ENCODE results near the gene DPEP1.
"Not testable (repeated sequence)": the region's sequence is repeated elsewhere in the genome, so short reads cannot be mapped to it uniquely, and the experiment has no call there.

Gene DPEP1

DNA sequence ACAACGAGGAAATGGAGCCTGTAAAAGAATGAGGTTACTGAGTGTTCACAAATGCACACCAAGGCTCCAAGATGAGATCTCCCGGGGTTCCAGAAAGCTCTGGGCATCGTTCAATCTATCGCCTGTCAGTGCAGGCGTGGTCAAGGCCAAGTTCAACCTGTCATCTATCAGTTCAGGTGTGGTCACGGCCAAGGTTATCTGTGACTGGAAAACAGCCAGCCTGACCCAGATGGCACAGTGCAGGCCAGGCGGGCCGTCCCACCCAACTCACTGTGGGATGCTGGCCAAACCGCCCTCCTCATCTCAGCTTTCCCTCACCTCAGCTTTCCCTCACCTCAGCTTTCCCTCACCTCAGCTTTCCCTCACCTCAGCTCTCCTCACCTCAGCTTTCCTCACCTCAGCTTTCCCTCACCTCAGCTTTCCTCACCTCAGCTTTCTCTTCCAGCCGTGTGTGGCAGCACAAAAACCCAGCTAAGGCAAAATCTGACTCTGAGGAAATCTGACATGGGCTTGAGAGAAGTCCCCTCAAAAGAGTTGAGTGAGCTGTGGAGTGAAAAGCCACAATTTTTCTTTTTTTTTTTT lies 41.7 kb downstream of the DPEP1 start:
- DNase-seq: no peak

DNA sequence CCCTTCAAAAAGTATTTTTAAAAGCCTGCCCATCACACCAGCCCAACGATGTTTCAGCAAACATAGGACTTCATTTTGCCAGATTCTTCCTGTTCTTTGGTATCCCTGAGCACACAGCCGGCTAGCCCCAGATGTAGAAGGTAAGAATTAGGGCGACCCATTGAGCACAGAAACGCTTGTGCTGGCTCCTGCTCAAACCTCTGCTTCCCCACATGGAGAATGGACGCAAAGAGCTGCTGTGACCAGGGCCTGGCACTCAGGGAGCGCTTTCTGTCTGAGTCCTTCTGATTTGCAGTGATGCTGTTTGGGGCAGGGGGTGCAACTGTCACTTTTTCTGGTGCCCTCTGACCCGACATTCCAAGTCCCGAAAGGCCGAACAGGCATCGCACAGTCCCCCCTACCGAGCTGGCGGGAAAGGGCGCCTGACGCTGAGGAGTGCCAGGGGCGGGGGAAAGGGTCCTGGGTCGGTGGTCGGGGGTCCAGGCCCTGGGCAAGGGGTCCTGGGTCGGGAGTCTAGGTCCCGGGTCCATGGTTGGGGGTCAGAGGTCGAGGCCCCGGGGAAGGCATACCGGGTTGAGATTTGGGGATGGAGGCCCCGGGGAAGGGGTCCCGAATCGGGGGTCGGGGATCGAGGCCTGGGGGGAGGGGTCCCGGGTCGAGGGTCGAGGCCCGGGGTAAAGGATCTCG lies 43.1 kb downstream of the DPEP1 start:
- DNase-seq: no peak

DNA sequence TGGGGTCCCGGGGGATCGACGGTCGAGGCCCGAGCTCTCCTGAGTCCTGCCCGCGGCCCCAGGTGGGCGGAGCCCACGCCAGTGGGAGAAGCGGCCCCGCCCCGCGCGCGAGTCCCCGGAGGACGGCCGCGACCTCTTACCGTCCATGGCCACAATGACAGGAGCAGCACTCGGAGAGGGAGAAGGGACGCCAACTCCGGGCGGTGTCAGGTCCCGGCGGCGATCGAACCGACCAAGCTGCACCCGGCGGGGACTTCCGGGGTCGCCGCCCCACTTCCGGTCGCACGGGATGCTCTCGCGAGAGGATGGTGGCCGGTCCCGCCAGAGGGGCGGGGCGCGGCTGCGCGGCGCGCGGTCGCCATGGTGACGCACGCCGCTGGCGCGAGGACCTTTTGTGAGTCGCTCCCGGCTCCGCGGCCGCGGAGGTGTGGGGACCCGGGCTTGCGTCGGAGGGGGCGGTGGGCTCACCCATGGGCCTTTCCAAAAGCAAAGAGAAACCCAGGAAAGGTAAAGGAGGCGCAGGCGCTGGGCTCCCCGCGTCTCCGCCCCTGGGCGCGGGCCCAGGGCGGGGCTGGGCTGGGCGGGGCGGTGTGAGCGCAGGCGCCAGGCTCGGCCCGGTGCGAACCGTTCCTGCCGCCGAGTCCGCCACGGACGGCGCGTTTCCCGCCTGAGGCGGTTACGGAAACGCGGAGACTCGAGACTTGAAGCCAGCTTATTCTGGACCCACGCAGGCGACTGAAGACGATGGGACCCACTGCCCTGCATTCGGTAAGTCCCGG lies 44.2 kb downstream of the DPEP1 start, which contains the start of the genes CHMP1A and SPATA33:
TSS of gene CHMP1A (minus strand) at position 267 of the 779 bp plus-strand sequence. CDS start at position 147, 120 bp downstream.
TSS of gene SPATA33 (plus strand) at position 395 of the 779 bp plus-strand sequence. CDS start at position 471, 76 bp downstream.
- DNase-seq: peak; percentile 94

DNA sequence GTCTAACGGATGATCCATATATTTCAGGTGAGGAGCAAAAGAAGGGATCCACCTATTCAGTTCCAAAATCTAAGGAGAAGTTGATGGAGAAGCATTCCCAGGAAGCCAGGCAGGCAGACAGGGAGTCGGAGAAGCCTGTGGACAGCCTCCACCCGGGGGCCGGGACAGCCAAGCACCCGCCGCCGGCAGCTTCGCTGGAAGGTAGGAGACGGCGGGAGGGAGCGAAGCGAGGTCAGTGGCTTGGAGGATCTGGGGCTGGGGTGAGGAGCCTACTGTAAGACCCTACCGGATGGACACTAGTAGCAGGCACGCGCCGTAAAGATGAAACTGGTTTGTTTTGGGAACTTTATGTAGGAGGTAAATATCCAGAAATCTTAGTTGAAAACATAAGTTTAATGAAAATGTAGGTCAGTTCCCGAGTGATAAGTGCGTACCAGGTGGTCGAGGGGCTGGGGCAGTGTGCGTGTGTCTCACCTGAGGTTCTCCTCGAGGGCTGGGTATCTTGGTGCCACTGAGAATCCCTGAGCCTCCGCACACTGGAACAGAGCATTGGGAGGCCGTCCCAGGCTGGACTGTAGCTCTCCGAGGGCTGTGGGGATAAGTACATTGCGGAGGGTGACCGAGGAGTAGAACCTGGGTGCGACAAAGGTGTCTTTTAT lies 44.9 kb downstream of the DPEP1 start:
- DNase-seq: peak; percentile 60

DNA sequence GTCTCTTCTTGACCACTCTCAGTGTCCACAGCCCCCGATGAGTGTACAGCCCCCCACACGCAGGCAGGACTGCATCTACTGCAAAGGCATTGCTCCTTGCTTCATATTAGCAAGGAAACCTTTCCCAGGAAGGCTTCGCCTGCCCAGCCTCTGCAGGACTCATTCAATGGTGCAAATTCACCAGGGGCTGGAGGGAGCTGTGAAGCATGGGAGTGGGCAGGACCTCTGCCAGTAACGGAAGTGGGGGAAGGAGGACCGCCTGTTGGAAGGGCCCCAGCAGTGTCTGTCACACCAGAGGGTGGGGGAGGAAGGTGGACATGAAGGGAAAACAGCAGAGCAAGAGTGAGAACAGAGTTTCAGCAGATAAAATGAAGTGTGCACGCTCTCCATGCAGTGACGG lies 46.7 kb downstream of the DPEP1 start:
- no peak for DNase-seq

DNA sequence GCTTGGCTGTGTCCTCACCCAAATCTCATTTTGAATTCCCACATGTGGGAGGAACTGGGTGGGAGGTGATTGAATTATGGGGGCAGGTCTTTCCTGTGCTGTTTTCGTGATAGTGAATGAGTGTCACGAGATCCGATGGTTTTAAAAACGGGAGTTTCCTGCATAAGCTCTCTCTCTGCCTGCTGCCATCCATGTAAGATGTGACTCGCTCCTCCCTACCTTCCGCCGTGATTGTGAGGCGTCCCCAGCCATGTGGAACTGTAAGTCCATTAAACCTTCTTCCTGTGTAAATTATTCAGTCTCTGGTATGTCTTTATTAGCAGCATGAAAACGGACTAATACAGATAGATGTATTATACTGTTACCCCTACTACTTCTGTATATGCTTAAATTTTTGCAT lies 47.8 kb downstream of the DPEP1 start:
- no peak for DNase-seq

DNA sequence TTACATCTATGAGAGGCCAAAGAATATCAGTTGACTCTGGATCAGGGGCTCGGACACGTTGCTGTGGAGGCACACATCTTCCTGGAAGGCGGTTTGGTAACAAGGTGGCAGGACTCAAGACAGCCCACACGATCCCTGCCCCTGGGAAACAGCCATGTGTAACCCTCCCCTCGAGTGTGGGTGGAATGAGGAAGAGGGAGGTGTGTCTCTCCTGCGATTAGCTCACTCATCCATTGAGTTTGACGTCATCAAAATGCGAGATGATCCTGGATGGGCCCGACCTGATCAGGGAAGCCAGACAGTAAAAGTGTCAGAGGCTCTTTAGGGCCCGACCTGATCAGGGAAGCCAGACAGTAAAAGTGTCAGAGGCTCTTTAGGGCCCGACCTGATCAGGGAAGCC lies 50.8 kb downstream of the DPEP1 start:
- not testable (repeated sequence) for DNase-seq

DNA sequence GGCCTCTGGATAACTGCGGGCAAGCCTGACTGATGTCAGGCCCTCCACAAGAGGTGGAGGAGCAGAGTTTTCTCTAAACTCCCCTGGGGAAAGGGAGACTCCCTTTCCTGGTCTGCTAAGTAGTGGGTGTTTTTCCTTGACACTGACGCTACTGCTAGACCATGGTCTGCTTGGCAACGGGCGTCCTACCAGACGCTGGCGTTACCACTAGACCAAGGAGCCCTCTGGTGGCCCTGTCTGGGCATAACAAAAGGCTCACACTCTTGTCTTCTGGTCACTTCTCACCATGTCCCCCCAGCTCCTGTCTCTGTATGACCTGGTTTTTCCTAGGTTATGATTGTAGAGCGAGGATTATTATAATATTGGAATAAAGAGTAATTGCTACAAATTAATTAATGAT lies 53.6 kb downstream of the DPEP1 start:
- DNase-seq: not testable (repeated sequence)

DNA sequence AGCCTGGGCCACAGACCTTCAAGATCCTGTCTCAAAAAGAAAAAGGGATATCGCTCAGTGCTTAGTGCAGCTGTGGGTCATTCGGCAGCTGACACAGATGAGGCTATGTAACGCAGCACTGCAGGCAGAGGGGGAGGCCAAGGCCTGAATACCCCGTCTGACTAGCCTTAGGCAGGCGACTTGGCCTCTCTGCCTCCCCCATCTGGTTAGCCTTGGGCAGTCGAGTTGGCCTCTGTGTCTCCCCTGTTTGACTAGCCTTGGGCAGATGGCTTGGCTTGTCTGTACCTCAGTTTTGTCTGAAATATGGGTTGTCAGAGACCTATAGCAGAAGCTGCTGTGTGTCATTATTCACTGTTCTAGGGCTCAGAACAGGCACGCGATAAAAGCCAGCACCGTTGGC lies 54.2 kb downstream of the DPEP1 start:
- DNase-seq: no peak

DNA sequence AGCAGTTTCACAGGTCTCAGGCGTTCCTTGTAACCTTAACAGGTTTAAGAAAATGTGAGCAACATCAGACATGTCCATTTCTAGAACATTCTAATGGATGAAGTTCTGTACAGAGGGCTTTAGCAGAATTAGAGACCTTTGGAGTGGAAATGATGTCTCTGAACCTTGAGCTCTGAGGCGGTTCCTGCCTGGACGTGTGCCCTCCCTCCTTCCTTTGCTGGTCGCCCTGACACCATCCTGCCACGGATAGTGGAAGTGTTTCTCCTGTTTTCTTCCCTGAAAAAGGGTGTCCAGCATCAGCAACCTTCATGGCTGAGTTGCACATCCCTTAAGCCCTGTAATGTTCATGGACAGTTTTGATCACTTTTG lies 55.3 kb downstream of the DPEP1 start:
- no peak for DNase-seq

DNA sequence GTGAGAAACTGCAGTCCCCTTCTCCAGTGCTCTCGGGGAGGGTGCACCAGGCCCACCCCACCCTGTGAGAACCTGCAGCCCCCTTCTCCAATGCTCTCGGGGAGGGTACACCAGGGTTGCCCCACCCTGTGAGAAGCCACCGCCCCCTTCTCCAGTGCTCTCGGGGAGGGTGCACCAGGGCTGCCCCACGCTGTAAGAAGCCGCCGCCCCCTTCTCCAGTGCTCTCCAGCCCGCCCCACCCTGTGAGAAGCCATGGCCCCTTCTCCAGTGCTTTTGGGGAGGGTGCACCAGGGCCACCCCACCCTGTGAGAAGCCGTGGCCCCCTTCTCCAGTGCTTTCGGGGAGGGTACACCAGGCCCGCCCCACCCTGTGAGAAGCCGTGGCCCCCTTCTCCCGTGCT lies 56.3 kb downstream of the DPEP1 start:
- no peak for DNase-seq

DNA sequence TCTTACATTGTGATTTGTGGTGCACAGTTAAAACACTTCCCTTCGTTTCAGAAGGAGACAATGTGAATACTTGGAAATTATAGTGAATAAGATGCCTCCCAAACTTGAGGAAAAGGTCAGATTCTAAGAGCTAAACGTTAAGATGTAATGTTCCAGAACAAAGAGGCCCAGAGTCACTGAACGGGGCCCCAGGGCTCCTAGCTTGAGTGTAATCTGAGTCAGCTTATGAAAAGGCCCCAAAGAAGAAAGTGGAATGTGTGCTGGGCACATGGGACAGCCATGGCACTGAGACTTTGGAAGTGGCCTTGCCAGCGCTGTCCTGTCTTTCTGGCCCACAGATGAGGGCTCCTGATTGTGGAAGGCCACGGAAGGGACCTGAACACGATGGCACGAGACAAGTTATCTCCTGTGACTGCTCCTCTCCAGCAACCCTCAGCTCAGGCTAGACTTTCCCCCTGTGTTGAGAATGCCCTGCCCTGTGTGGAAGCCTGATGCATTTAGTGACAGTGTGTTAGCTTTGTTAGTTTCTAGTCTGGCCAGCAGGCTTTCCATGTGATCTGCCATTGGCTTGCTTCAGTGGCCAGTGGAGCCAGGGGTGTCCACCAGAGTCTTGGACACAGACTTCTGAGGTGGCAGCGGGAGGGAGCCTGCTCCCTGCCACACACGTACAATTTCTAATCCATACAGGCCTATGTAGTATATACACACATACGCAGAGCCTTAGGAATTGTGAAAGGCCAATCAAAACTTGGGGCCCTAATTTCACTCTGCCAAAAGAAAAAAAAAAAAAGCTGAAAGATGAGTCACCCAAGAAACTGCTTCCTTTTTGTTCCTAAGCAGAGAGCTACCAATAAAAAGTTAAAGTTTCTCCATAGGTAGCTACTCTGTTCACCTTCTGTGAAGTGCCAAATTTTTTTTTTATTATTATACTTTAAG lies 57.3 kb downstream of the DPEP1 start:
- DNase-seq: no peak

DNA sequence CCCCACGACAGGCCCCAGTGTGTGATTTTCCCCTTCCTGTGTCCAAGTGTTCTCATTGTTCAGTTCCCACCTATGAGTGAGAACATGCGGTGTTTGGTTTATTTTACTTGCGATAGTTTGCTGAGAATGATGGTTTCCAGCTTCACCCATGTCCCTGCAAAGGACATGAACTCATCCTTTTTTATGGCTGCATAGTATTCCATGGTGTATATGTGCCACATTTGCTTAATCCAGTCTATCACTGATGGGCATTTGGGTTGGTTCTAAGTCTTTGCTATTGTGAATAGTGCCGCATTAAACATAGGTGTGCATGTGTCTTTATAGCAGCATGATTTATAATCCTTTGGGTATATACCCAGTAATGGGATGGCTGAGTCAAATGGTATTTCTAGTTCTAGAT lies 58.1 kb downstream of the DPEP1 start:
- DNase-seq: not testable (repeated sequence)

DNA sequence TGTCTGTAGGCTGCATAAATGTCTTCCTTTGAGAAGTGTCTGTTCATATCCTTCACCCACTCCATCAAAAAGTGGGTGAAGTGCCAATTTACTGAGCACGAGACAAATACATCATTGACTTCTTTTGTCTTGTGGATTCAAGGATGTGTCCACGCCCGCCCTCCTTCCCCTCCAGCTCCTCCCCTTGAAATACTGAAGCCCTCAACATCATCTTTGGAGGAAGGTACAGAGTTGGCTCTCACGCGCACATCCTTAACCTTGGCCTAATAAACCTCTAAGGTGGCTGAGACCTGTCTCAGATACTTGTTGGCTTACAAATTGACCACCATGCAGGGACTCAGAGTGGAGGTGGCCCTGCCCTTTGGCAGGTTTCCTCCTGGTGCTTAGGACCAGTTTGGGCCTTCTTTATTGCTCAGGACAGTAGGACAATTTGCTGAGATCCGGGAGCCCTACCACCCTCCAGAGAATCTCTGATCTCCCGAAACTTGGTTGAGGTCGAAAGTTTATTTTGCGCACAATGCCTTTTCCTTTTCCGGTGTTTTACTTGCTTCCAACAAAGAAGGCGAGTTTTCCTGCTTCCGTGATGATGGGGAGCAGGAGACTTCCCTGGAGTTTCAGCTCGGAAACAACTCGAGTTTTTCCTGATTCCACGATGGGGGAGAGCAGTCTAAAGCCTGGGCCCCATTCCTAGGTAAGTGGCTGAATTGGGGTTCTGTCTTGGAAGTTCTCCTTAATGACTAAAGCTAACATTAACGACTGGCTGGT lies 58.9 kb downstream of the DPEP1 start:
- DNase-seq: no peak

DNA sequence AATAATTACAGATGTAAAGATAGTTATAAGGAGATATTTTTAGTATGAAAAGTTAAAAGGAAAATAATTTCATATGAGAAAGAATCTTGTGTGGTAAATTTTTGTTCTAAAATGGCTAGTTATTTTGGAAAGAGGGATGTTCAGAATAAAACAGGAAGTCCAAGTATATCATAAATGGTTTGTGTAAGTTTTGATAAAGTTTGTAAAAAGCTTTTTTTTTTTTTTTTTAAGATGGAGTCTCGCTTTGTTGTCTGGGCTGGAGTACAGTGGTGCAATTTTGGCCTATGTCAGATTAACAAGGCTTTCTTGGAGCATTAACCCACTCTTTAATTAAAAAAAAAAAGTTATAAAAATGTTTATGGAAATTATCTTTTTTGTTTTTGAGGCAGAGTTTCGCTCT lies 64.8 kb downstream of the DPEP1 start:
- no peak for DNase-seq

DNA sequence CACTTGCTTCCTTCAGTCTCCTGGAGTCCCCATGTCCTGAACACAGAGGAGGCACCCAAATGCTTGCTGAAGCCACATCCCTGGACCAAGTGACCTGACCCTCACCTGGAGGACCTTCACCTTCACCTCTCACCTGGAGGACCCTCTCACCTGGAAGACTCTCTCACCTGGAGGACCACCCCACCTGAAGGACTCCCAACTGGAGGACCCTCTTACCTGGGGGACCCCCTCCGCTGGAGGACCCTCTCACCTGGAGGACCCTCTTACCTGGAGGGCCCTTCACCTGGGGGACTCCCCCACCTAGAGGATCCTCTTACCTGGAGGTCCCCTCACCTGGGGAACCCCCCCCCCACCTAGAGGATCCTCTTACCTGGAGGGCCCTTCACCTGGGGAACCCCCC lies 72.5 kb downstream of the DPEP1 start:
- DNase-seq: no peak

DNA sequence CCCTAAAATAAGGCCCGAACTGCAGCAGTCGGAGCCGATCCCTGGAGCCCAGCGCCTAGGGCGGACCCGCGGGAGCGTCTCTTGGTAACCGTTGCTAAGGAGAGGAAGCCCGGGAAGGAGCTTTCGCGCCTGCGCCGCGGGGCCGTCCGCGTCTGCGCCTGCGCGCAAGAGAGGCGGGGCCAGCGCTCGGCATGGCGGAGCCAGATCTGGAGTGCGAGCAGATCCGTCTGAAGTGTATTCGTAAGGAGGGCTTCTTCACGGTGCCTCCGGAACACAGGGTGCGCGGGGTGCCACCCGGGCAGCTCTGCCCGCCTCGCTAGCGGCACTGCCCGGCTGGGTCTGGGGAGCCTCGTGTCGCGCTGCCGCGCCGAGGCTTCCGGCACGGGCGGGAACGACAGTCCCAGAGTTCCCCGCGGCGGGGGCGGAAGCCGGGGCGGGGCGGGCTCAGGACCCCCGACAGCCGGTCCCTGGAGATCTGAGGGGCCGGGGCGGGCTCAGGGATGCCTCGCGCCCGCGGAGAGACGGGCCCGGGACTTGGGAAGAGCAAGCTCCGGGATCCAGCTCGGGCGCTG lies 73.2 kb downstream of the DPEP1 start, which contains the start of gene CDK10:
TSS of gene CDK10 (plus strand) at position 170 of the 572 bp plus-strand sequence. CDS start at position 192, 22 bp downstream.
- DNase-seq: peak; percentile 96

DNA sequence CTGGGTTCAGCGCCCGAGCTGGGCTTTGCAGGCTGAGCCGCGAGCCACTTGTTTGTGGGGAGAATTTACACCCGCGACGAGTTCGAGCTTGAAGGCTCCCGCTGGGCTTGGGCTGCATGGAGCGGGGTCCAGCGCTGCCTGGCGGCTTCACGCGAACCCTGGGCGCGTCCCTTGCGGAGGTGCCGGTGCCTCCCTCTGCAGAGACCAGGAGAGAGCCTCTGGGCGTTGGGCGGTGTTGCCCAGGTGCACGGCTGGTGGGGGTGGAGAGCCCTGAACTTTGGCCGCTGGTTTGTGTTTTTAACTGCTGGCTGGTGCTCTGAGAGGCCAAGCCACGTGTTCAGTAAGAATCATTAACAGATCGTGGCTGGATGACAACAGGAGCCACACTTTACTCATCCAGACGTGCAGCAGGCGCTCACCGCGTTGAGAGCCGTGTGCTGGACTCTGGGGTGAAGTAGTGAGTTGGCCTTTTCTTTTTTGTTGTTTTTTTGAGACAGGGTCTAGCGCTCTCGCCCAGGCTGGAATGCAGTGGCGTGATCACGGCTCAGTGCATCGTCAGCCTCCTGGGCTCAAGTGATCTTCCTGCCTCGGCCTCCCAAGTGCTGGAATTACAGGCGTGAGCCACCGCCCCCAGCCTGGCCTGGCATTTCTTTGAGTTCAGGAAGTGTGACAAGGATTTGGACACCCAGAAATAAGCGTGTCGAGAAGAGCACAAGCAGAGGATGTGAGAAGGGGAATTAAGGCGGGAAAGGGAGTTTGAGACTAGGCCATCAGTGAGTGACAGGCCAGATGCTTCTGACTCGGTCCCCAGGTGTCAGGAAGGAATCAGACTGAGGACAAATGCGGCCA lies 73.9 kb downstream of the DPEP1 start:
- peak; percentile 37 for DNase-seq
